Spleen (tissue), 7 donors: ENCODE results near the gene GRAP2.

Experiments
- POLR2A ChIP-seq, 3 donors: fragments of 450-650 bp; IDR thresholded peaks; one replicate each; pipeline ENCODE4 v1.5.1; 2017; ENCODE audit warnings: antibody characterized with exemption in 3 of 3, mild to moderate bottlenecking in 1 of 3
- TF ChIP-seq, protein P1 (sequence below), 11 experiments: fragments of 200-600 bp in 7 of 11; fragments of 450-650 bp in 4 of 11; sonication (generic) in 4 of 11; IDR thresholded peaks in 8 of 11; conservative IDR thresholded peaks in 3 of 11; 1 replicate in 7 of 11; 2 replicates in 4 of 11; pipeline versions ENCODE4 v1.4.0 to v1.8.0; 2016 to 2021; ENCODE audit warnings: antibody characterized with exemption in 11 of 11, inconsistent platforms in 4 of 11, mild to moderate bottlenecking in 1 of 11
- donor health status: DM: no; HTN: no; CAD: no; lungs with moderate emphysema.
- donor health status: DM: no; HTN: no; CAD: no.
- donor health status: DM: no; HTN: no; CAD: no.

DNA sequence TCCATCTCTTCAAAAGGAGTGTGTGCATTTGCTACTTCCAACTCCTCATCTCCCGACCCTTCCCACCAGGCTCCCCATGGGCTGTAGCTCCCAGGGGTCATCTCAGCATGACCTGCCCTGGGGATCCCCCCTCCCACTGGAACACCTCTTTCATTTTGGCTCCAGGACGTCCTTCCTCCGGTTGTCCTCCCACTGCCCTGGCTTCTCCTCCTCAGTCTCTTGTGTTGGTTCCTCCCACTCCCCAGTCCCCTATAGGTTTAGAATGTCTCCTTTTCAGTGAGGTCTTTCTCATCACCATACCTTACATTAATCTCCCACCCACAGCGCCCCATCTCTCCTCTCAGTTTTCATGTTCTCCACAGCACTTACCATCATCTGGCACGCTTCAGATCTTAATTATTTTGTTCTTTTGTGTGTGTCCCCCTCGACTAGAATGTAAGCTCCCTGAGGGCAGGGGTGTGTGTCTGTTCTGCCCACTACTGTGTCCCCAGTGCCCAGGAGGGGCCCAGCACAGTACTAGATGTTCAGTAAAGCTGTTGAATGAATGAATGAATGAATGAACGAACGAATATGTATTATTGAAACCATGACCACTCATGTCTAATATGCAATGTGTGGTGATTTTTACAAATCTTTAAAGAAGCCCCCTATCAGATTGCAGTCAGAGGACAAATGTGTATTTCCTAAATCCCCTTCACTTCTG, 57.3 kb downstream of the GRAP2 start:
- TF ChIP-seq, protein P1, sequence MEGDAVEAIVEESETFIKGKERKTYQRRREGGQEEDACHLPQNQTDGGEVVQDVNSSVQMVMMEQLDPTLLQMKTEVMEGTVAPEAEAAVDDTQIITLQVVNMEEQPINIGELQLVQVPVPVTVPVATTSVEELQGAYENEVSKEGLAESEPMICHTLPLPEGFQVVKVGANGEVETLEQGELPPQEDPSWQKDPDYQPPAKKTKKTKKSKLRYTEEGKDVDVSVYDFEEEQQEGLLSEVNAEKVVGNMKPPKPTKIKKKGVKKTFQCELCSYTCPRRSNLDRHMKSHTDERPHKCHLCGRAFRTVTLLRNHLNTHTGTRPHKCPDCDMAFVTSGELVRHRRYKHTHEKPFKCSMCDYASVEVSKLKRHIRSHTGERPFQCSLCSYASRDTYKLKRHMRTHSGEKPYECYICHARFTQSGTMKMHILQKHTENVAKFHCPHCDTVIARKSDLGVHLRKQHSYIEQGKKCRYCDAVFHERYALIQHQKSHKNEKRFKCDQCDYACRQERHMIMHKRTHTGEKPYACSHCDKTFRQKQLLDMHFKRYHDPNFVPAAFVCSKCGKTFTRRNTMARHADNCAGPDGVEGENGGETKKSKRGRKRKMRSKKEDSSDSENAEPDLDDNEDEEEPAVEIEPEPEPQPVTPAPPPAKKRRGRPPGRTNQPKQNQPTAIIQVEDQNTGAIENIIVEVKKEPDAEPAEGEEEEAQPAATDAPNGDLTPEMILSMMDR (IDR thresholded peaks at IDR 0.05 in 8 of 11, conservative IDR thresholded peaks at IDR 0.05 in 3 of 11) = no peak
- no peak for TF ChIP-seq POLR2A (IDR thresholded peaks at IDR 0.05)
